Mononuclear cell (primary cell): ENCODE data around the gene MYOZ3. TPM values are rescaled to one million over a fixed set of nuclear protein-coding genes. Genes with fewer than 3 reads are reported as not detected.

Experiments used
- H3K27me3 ChIP-seq: 2 replicates; pipeline ENCODE4 v1.6.0; 2011; ENCODE audit warnings: low read length, control low read depth; ENCODE audit not compliant: insufficient read depth
- H3K4me1 ChIP-seq: 2 replicates; pipeline ENCODE4 v1.5.1; 2011; ENCODE audit warnings: mild to moderate bottlenecking, low read length, control low read depth; ENCODE audit not compliant: insufficient read depth
- H3K4me3 ChIP-seq: 2 replicates; pipeline ENCODE4 v1.5.1; 2011; ENCODE audit warnings: mild to moderate bottlenecking, low read length, moderate library complexity
- H3K9me3 ChIP-seq: 2 replicates; pipeline ENCODE4 v1.5.1; 2011; ENCODE audit warnings: low read depth, mild to moderate bottlenecking, control low read depth, low read length
- total RNA-seq: library from RNA; depleted of rRNA; stranded (reverse); fragments of >200 nt; gene quantifications from one replicate; pipeline ENCODE4 v1.2.3, GENCODE V29; 2012

MYOZ3 gene, protein sequence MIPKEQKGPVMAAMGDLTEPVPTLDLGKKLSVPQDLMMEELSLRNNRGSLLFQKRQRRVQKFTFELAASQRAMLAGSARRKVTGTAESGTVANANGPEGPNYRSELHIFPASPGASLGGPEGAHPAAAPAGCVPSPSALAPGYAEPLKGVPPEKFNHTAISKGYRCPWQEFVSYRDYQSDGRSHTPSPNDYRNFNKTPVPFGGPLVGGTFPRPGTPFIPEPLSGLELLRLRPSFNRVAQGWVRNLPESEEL
- not detected for total RNA-seq

- Histone ChIP-seq H3K9me3 (no peaks in the 10 kb centered on the region), H3K27me3 (no peaks in the 10 kb centered on the region), H3K4me3 (no peak within 1 kb of the TSS), H3K4me1 (peaks cover 9% of the 10 kb centered on the region)
These were observed at the start of gene MYOZ3 for GRCh38 chr5:150661086-150661485. TSS of gene MYOZ3 (plus strand) at chr5:150661251. CDS start at chr5:150662942, 1,691 bp downstream.

- no peaks in the 10 kb centered on the region for H3K9me3 ChIP-seq
- no peaks in the 10 kb centered on the region for H3K4me1 ChIP-seq
- no peak overlapping the region for H3K4me3 ChIP-seq
- H3K27me3 ChIP-seq = no peaks in the 10 kb centered on the region
These were observed 48.6 kb upstream of the MYOZ3 start for GRCh38 chr5:150612405-150612804.

GRCh38 chr5:150612905-150613670 is 48.0 kb upstream of the MYOZ3 start:
- Histone ChIP-seq H3K9me3 (no peaks in the 10 kb centered on the region), H3K27me3 (no peaks in the 10 kb centered on the region), H3K4me3 (no peak overlapping the region), H3K4me1 (no peaks in the 10 kb centered on the region)

- Histone ChIP-seq H3K27me3 (no peaks in the 10 kb centered on the region), H3K9me3 (no peaks in the 10 kb centered on the region), H3K4me1 (no peaks in the 10 kb centered on the region), H3K4me3 (no peak overlapping the region)
These were observed 46.9 kb upstream of the MYOZ3 start for GRCh38 chr5:150613991-150614660.

DNA sequence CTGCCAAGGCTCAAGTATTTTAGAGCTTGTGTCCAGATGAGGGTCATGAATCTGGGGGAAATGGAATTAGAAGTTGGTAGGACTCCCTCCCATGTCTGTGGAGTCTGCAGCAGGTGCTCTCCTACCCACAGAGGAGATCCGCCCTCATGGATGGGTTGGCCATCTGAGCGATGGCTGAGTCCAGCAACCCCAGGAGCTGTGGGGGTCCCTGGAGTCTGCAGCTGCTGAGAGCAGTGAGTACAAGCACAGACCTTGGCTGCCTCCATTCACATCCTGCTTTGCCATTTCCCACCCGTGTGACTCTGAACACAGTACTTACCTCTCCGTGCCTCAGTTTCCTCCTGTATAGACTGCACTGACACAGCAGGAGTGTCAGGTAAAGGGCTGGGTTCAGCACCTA is 46.4 kb upstream of the MYOZ3 start:
- H3K4me3 ChIP-seq = no peak overlapping the region
- no peaks in the 10 kb centered on the region for H3K9me3 ChIP-seq
- H3K4me1 ChIP-seq = no peaks in the 10 kb centered on the region
- no peaks in the 10 kb centered on the region for H3K27me3 ChIP-seq

GRCh38 chr5:150615141-150615699 is 45.8 kb upstream of the MYOZ3 start:
- Histone ChIP-seq H3K9me3 (no peaks in the 10 kb centered on the region), H3K4me3 (no peak overlapping the region), H3K27me3 (no peaks in the 10 kb centered on the region), H3K4me1 (no peaks in the 10 kb centered on the region)

DNA sequence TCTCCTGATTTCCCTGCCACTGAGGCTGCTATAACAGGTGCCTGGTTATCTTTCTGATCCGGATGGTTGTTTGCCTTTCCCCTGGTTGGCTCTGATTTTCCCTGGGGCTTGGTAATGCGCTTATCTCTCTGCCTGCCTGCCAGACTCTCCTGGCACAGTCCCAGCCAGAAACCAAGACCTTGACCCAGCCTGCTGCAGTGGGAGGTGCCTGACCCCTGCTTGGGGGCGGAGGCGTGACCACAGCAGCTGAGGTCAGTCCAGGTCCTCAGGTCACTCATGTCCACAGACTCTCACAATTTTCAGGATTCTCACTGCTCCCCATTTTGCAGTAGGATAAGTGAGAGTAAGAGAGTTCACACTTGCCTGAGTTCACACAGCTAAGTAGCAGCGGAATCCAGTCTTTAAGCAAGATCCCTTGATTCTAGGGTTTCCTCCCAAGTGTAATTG is 45.0 kb upstream of the MYOZ3 start:
- H3K9me3 ChIP-seq = no peaks in the 10 kb centered on the region
- no peaks in the 10 kb centered on the region for H3K27me3 ChIP-seq
- H3K4me3 ChIP-seq = no peak overlapping the region
- H3K4me1 ChIP-seq = no peaks in the 10 kb centered on the region

- Histone ChIP-seq H3K4me1 (no peaks in the 10 kb centered on the region), H3K9me3 (no peaks in the 10 kb centered on the region), H3K27me3 (no peaks in the 10 kb centered on the region), H3K4me3 (no peak overlapping the region)
These were observed 44.5 kb upstream of the MYOZ3 start for GRCh38 chr5:150616506-150616905.

GRCh38 chr5:150618163-150618562 is 42.9 kb upstream of the MYOZ3 start:
- H3K4me3 ChIP-seq = no peak overlapping the region
- H3K27me3 ChIP-seq = no peaks in the 10 kb centered on the region
- no peaks in the 10 kb centered on the region for H3K9me3 ChIP-seq
- H3K4me1 ChIP-seq = no peaks in the 10 kb centered on the region

DNA sequence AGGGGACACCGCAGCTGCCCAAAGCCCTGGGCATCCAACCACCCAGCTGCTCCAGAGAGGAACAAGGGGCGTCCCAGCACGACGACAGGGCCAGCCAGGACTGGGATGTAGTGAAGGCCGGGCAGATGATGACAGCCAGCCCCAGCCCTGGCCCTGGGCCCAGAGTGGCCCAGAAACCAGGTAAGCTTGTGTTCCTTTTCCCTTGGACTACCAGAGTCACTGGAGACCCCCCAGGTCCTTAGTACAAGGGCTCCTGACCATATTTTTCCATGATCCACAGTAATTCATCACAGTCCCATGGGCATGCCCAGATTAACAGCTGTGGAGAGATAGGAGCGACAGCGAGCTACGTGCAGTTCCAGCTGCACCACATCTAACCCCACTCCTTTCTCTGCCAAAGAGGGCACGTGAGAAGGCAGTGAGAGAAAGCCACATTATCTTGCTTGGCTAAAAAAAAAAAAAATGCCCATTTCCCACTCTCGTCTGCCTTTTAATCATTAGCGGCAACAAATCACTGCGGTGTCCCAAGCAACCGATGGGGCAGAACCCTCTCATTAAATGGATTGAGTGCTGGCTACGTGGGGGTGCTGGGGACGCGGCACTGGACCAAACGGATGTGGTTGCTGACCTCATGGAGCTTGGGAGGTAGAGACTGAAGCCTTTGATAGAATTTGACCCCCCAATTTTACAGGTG is 42.3 kb upstream of the MYOZ3 start:
- Histone ChIP-seq H3K4me1 (peaks cover 4% of the 10 kb centered on the region), H3K9me3 (no peaks in the 10 kb centered on the region), H3K4me3 (no peak overlapping the region), H3K27me3 (peaks cover 3% of the 10 kb centered on the region)

GRCh38 chr5:150619359-150620230 is 41.5 kb upstream of the MYOZ3 start:
- Histone ChIP-seq H3K9me3 (no peaks in the 10 kb centered on the region), H3K27me3 (peaks cover 8% of the 10 kb centered on the region), H3K4me3 (no peak overlapping the region), H3K4me1 (peaks cover 9% of the 10 kb centered on the region)

DNA sequence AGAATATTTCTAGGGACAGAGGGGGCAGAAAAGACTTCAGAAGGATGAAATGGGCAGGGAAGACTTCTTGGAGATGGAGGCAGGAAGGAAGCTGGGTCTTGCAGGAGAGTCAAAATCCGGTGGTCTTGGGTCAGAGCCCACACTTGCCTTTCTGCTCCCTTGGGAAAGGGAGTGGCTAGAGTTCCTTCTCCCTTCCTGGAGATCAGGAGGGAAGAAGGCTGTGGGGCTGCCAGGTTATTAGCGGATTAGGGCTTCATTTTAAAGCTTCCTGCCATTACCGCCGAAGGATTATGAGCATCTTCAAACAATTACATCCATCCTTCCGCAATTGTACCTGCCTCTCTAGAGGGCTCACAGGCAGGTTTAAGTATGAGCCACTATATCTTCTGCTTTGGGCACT is 39.8 kb upstream of the MYOZ3 start:
- H3K27me3 ChIP-seq = peaks cover 15% of the 10 kb centered on the region
- peaks cover 20% of the 10 kb centered on the region for H3K4me1 ChIP-seq
- H3K9me3 ChIP-seq = no peaks in the 10 kb centered on the region
- no peak overlapping the region for H3K4me3 ChIP-seq

- Histone ChIP-seq H3K4me1 (peaks cover 26% of the 10 kb centered on the region), H3K9me3 (no peaks in the 10 kb centered on the region), H3K4me3 (no peak overlapping the region), H3K27me3 (peaks cover 15% of the 10 kb centered on the region)
These were observed 38.9 kb upstream of the MYOZ3 start for GRCh38 chr5:150622157-150622556.
